CD4-positive, alpha-beta T cell treated with Interleukin-1 beta for 1 hour (primary cell): Measurements from ENCODE around the gene CACNB1.
"Not testable (repeated sequence)": the region's sequence is repeated elsewhere in the genome, so short reads cannot be mapped to it uniquely, and the experiment has no call there.

Experiments used
- DNase-seq, 2 donors: peaks; one replicate each; pipeline ENCODE4 v3.0.0-alpha.2; 2020 to 2022

Gene CACNB1

DNA sequence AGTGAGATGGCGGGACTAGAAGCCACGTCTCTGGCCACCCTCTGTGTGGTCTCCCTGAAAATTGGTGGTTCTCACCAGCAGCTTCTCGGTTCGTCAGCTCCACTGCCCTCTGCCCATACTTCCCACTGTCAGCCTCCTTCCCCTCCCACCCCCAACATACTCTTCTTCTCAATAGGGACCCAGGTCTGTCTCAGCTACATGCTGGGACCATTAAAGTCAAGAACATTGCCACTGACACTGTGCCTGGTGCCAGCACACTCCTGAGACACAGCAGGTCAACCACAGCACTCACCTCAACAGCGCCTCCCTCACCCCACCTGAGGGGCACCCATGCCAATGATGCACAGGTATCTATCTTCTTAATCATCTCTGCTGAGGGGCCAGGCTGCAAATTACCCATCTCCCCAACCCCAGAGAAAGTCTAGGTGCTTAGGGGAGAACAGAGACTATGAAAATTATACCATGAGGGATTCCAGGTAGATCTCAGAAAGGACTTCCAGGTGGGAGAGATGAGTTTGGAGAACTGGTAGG is 47.3 kb downstream of the CACNB1 start:
- peak in 1 of 2 donors; percentile 16 for DNase-seq

DNA sequence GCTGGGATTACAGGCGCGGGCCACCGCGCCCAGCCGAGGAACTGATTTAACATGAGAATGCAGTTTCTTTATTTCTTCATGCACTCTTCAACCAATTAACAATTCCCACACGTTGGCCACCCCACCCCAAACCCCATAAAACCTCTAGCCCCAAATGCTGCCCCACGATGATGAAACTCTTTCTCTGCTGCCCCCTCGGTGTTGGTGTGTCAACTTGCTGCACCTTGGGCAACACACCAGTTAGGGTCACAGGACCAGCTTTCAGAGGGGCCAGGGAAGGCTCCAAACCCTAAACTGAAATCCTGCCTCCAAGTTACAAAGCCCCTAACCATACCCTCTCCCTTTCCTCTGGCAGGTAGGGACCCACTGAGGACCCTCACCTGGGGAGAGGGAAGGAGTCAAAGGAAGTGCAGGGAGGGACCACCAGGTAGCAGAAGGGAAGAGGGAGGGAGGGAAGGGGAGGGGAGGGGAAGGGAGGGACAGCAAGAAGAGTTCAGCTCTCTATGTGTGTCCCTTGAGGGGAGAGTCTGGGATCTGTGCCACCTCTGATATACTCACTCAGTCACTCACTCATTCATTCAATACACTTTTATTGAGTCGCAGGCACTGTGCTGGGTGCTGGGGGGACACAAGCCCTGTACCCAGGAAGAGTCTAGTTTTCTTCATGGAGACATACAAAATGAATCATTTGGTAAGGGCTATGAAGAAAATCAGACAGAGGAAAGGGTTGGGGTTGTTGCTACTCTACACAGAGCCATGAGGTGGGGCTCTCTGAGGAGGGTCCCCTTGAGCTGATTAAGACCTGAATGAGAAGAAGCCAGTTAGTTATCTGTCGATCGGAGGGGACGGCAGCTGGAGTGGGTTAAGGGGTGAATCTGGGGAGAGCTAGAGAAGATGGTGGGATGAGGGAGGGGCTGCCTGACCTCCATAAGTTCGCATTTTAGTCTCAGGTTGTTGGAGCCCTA is 50.0 kb downstream of the CACNB1 start:
- DNase-seq, result no peak

DNA sequence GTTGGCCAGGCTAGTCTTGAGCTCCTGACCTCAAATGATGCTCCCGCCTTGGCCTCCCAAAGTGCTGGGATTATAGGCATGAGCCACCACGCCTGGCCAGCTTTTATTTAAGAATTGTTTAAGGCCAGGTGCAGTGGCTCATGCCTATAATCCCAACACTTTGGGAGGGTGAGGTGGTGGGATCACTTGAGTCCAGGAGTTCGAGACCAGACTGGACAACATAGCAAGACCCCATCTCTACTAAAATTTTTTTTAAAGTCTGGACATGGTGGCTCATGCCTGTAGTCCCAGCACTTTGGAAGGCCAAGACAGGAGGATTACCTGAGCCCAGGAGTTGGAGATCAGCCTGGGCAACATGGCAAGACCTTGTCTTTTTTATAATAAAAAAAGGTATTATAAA is 51.2 kb downstream of the CACNB1 start:
- DNase-seq, result no peak

DNA sequence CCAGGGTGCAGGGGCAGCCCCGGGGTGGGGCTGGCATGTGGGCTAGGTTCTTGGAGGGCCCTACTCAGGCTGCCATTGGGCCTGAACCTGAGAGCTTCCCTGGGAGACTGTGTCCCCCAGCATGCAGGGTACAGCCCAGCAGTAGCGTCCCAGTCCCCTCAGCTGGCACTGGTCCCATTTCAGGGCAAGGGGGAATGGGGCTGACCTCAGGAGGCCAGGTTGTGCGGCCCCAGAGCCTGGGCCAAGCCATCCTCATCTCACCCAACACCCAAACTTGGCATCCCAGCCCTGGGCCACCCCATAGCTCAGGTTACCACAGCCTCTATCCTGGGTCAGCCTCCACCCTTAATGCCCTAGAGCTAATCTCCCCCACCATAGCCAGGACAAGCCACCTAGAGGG is 52.3 kb downstream of the CACNB1 start:
- no peak for DNase-seq

DNA sequence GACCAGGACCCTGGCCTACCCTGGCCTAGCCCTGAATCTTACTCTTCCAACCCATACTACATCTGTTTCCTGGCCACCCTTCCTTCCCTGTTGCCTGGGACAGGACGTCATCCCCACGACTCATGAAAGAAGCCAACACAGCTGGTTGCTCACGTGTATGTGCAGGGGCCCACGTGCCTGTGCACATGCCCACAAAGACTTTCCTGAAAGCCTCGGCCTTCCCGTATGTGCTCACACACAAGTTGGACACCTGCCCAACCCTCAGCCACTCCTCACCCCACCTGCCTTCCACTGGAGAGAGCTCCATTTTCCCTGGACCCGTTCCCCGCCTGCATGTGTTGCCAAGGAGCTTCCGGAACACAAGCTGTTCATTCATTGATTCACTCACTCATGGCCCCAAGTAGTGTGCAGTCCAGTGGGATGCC is 53.0 kb downstream of the CACNB1 start:
- DNase-seq, result no peak

DNA sequence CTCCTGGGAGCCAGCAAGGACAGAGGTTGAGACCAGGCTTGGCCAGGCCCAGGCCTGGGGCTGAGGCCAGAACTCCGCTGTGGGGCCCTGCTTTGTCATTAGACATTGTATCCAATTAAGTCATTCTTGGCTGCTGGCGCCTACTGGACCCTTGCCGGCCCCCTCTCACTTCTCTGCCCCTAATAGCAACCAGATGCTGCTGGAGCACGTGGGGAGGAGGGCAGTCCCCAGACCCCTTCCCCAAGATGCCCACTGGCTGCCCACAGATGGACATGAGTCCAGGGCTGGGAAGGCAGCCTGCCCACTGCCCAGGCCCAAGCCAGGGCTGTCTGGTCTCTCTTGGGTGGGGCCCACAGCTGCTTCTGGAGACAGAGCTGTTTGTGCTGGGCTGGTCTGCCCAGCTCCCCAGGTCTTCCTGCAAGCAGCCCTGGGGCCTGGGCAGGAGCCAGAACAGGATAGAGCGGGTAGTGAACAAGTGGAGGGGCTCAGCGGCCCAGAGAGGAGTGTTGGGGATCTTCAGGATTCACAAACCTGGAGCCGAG is 53.8 kb downstream of the CACNB1 start:
- DNase-seq, result no peak

DNA sequence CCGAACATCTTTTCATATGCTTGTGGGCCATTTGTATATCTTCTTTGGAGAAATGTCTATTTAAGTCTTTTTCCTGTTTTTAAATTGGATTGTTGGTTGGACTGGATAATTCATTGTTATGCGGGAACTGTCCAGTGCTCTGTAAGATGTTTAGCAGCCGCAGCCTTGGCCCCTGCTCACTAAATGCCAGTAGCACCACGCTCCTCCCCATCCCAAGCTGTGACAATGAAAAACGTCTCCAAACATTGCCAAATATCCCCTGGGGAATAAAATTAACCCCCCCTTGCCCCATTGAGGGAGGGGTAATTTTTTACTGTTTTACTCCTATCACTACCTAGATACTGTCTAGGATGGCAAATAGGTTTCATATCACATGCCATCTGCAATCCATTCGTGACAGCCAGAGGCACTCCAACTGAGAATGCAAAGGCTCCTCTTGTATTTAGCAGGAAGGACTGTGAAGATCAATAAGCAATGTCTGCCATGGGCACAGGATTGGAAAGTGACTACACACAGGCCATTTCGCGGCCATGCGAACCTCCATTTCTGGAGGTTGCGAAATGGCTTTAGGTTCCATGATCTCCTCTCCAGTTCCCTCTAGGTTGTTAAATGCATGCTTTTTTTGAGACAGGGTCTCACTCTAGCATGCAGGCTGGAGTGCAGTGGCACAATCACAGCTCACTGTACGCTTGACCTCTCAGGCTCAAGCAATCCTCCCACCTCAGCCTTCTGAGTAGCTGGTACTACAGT is 55.4 kb downstream of the CACNB1 start:
- DNase-seq, result no peak

DNA sequence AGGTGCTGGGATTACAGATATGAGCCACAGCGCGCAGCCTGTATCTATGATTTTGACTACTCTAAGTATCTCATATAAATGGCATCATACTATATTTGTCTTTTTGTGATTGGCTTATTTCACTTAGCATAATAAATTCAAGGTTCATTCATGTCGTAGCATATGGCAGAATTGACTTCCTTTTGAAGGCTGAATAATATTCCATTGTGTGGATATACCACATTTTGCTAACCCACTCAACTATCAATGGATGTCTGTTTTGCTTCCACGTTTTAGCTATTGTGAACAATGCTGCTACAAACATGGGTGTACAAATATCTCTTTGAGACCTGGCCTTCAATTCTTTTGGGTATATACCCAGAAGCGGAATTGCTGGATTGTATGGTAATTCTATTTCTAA is 56.2 kb downstream of the CACNB1 start:
- no peak for DNase-seq

DNA sequence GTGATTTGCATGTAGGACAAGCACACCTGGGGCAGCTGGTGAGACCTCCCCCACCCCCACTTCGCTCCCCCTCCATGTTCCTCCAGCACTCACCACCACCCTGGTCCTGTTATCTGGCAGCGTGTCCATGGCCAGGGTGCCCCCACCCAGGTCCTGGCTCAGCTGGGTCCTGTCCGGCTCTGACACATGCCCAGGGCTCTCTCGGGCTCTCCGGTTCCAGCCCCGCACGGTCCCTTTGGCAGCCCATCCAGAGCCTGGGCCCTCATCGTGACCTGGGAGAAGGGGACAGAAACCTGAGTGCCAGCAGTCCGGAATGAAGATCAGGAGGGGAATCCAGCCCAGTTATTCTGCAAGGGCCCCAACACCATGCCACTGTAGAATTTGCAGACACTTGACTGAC is 57.9 kb downstream of the CACNB1 start:
- no peak for DNase-seq

DNA sequence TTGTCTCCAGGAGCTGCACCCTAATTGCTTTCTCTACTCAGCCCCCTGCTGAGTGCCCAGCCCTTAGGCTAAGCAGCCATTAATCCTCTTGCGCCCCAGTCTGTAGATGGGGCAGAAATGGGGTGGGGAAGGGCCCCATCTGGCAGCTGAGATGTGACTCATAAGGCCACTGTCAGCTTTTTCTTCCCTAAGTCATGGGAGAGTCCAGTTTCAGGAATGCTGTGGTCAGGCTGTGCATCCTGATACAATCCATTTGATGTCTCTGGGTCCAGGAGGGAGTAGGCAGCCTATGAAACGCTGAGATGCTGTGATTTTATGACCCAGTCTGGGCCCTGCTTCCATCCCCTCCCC is 58.3 kb downstream of the CACNB1 start:
- no peak for DNase-seq

DNA sequence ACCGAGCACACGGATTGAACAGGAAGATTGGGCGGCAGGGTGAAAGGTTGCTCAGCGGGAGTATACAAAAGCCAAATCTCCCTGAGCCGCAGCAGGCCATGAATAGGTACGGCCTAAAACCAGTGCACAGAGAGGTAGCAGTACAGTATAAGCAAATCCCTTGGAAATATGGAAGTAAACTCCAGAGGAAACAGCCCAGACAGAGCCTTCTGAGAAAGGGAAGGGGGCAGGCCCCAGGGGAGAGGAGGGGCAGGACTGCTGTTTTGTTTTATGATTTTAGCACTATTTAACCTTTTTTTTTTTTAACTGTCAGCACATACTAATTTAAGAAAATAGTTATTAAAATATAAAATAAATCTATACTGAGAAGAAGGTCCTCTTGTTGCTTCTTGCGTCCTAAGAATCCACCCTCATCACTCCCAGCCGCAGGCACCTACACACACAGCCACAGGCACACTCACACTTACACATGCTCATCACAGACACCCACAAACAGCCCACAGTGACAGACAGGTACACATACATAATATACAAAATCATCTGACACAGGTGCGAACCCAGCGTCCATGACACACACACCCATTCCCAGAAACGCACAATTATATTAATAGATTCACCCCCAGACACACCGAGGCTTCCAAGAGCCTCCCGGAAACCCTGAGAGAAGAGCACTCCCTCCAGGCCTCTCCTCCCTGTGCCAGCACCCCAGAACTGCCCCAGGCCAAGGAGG is 58.9 kb downstream of the CACNB1 start:
- DNase-seq, result no peak

DNA sequence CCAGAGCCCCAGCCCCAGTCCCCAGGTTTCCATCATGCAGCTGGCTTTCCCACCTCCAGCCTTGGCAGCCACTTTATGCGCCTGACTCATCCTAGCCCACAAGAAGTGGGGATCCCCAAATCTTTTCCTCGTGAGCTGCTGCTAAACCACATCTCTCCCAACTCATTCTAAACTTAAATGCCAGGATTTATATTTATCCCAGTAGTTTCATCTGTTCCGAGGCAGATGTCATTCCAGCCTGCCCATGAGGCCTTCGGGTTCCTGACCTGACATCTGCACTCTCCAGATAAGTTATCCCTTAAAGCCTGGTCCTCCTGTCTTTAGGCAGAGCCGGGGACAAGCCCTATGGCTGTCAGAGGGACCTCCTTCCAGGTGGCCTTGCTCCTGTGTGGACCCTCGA is 62.6 kb downstream of the CACNB1 start:
- DNase-seq, result no peak

DNA sequence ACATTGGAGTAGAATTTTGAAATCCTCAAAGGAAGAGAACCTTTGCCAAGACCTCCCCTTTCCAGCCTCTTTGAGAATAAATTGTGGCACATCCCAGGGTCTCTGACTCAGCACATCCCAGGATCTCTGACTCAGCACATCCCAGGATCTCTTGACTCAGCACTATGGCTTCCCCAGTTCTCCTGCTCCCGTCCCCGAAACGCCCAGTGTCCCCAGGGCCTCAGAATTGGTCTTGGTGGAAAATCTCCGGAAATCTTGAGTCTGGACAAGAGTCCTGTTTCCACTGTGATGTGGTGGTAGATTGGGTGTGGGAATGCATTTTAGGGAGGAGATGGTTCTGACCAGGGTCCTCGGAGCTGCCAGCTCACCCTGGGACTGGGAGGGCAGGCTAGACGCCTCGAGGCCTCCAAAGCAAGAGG is 65.3 kb downstream of the CACNB1 start:
- DNase-seq, result no peak

DNA sequence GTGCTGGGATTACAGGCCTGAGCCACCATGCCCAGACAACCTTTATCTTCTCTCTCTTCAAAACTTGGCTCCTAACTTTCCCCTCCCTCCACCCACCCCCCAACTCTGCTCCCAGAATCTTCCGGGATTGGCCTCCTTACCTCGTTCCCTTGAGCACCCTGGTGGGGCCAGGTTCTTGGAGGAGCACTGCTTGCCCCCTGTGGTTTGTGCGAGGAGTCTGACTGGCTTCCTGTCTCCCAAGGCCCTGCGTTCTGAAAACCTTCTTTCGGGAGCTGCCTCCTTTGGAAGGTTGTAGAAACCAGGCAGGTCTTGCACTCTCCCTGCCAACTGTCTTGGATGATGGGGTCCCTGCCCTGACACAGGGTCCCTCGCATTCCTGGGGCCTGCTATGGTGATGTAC is 65.9 kb downstream of the CACNB1 start:
- no peak for DNase-seq

DNA sequence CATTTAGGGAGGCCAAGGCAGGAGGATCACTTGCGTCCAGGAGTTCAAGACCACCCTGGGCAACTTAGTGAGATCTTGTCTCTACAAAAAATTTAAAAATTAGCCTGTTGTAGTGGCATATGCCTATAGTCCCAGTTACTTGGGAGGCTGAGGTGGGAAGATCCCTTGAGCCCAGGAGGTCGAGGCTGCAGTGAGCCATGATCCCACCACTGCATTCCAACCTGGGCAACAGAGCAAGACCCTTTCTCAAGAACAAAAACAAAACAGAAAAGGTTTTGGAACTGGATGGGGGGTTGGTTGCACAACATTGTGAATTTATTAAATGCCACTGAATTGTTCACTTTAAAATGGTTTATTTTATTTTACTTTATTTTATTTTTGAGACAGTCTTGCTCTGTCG is 67.3 kb downstream of the CACNB1 start:
- DNase-seq, result no peak

DNA sequence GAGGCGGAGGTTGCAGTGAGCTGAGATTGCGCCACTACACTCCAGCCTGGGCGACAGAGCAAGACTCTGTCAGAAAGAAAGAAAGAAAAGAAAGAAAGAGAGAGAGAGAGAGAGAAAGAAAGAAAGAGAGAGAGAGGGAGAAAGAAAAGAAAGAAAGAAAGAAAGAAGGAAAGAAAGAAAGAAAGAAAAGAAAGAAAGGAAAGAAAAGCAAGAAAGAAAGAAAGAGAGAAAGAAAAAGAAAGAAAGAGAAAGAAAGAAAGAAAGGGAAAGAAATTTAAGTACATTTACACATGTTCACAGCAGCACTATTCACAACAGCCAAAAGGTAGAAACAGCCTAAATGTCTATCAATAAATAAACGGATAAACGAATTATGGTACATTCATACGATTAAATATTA is 67.9 kb downstream of the CACNB1 start:
- DNase-seq, result not testable (repeated sequence)

DNA sequence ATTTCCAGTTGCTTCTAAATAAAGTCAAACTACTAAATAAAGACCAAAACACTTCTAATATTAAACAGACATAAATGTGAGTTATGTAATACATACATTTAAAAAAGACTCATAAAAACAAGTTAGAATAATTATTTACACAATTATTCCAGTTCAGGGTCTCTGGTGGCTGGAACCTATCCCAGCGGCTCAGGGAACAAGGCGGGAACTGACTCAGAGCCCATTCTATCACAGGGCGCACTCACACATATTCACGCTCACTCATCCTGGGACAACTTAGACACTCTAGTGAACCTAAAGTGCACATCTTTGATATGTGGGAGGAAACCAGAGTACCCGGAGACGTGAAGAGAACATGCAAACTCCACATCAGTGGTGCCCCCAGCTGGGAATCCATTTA is 71.0 kb downstream of the CACNB1 start:
- DNase-seq, result no peak

DNA sequence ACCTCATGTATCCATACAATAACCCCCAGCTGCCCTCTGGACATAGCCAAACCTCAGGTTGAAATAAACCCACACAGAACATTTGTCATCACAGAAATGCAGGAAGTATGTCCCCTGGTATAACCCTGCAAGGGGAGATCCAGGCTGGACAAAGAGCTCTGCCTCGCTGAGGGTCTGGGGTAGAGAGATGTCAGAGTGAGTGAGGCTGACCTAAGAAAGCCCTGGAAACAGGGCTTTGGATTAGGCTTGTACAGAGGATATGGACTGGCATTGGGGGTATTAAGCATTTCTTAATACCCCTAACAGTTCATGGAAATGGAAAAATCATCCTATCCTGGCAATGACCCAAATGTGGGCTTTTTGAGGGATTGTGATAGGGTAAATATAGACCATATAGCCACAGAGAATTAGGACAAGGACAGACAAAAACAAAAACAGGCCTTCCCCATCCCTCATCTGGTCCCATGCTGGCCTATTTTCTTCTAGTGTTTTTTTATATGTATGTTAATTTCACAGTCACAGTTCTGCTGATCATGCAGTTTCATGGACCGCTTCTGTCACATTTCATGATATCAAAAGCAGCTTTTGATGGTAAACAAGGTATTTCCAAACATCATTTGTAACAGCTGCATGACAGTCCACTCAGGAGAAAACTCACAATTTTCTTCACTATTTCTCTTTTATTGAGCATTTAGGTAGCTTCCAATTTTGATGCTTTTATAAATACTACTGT is 72.2 kb downstream of the CACNB1 start:
- no peak for DNase-seq

DNA sequence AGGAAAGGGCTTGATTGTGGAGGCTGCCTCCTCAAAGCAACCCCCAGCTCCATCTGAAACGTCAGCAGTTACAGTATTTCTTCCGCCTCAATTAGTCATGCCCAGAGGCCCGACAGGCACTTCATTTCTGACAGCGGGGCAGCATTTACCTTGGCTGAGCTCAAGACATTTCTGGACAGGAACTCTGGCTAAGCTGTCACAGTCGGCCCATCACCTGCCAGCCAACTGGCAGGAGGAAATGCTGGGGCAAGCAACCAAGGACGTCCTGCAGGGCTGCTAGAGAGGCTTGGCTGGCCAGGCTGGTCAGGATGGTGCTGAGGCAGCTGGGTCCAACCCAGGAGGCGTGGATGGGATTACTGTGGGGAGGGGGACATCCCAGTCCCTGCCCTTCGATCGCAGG is 73.8 kb downstream of the CACNB1 start:
- no peak for DNase-seq
